Neuronal stem cell (in vitro differentiated cells): ENCODE measurements around the gene RAPH1.

Source experiments
- DNase-seq: peaks from one replicate; pipeline ENCODE4 v3.0.0-alpha.2; 2013; ENCODE audit warnings: low spot score
- H2AFZ ChIP-seq: one replicate; pipeline ENCODE4 v1.6.1; 2013; ENCODE audit warnings: mild to moderate bottlenecking, low read length, inconsistent platforms
- H2AK5ac ChIP-seq: 2 replicates; pipeline ENCODE4 v1.6.1; 2013; ENCODE audit warnings: low read depth, mild to moderate bottlenecking, inconsistent platforms, low read length, moderate library complexity, mixed read lengths
- H2BK120ac ChIP-seq: 2 replicates; pipeline ENCODE4 v1.6.1; 2013; ENCODE audit warnings: low read depth, mild to moderate bottlenecking, inconsistent platforms, low read length, moderate library complexity, mixed read lengths
- H2BK12ac ChIP-seq: one replicate; pipeline ENCODE4 v1.6.1; 2013; ENCODE audit warnings: low read length, inconsistent platforms
- H2BK15ac ChIP-seq: 2 replicates; pipeline ENCODE4 v1.6.1; 2013; ENCODE audit warnings: mild to moderate bottlenecking, low read length, inconsistent platforms, mixed read lengths
- H2BK5ac ChIP-seq: one replicate; pipeline ENCODE4 v1.6.1; 2013; ENCODE audit warnings: inconsistent platforms, mild to moderate bottlenecking, low read length, moderate library complexity
- H3K14ac ChIP-seq: one replicate; pipeline ENCODE4 v1.6.1; 2013; ENCODE audit warnings: low read length, inconsistent platforms
- H3K18ac ChIP-seq: 2 replicates; pipeline ENCODE4 v1.6.1; 2013; ENCODE audit warnings: low read length, inconsistent platforms
- H3K23ac ChIP-seq: 2 replicates; pipeline ENCODE4 v1.6.1; 2013; ENCODE audit warnings: low read depth, mild to moderate bottlenecking, mixed read lengths, low read length, inconsistent platforms; ENCODE audit not compliant: poor library complexity
- H3K27ac ChIP-seq: replicated peaks from 3 replicates; pipeline ENCODE4 v1.5.1; 2013; ENCODE audit warnings: low read length, inconsistent platforms
- H3K27me3 ChIP-seq, 3 experiments: 2 replicates each; pipeline ENCODE4 v1.6.1; 2013; ENCODE audit warnings: low read length in 3 of 3, mild to moderate bottlenecking in 2 of 3, inconsistent platforms in 1 of 3, low read depth in 1 of 3, mixed read lengths in 1 of 3, moderate library complexity in 1 of 3; ENCODE audit not compliant: control insufficient read depth in 3 of 3, insufficient read depth in 3 of 3
- H3K36me3 ChIP-seq, 2 donors: replicated peaks in 1 of 2; 2 replicates each; pipeline ENCODE4 v1.6.1; 2013; ENCODE audit warnings: low read length in 2 of 2; ENCODE audit not compliant: control insufficient read depth in 2 of 2, insufficient read depth in 2 of 2
- H3K4ac ChIP-seq: 2 replicates; pipeline ENCODE4 v1.6.1; 2013; ENCODE audit warnings: inconsistent platforms, mild to moderate bottlenecking, low read length, moderate library complexity
- H3K4me1 ChIP-seq, 2 donors: 1 replicate in 1 of 2; 2 replicates in 1 of 2; pipeline ENCODE4 v1.6.1; 2013; ENCODE audit warnings: low read length in 2 of 2, low read depth in 1 of 2; ENCODE audit not compliant: control insufficient read depth in 2 of 2, insufficient read depth in 1 of 2
- H3K4me2 ChIP-seq: one replicate; pipeline ENCODE4 v1.6.1; 2013; ENCODE audit warnings: mild to moderate bottlenecking, low read length, inconsistent platforms; ENCODE audit not compliant: insufficient read depth, poor library complexity, severe bottlenecking
- H3K4me3 ChIP-seq, 2 donors: 2 replicates each; pipeline ENCODE4 v1.5.1; 2013; ENCODE audit warnings: low read length in 2 of 2, mild to moderate bottlenecking in 2 of 2, inconsistent platforms in 1 of 2, moderate library complexity in 1 of 2
- H3K79me1 ChIP-seq: one replicate; pipeline ENCODE4 v1.6.1; 2013; ENCODE audit warnings: low read depth, mild to moderate bottlenecking, inconsistent platforms, low read length, moderate library complexity
- H3K9ac ChIP-seq: one replicate; pipeline ENCODE4 v1.6.1; 2013; ENCODE audit warnings: mild to moderate bottlenecking, low read depth, low read length, inconsistent platforms; ENCODE audit not compliant: poor library complexity
- H3K9me3 ChIP-seq, 2 donors: replicated peaks in 1 of 2; 2 replicates each; pipeline versions ENCODE3 to v1.6.1; 2013; ENCODE audit warnings: low read length in 2 of 2, mild to moderate bottlenecking in 2 of 2, inconsistent platforms in 1 of 2, low read depth in 1 of 2, mixed read lengths in 1 of 2, moderate library complexity in 1 of 2; ENCODE audit not compliant: control insufficient read depth in 2 of 2, insufficient read depth in 1 of 2
- H4K8ac ChIP-seq: one replicate; pipeline ENCODE4 v1.6.1; 2013; ENCODE audit warnings: low read depth, mild to moderate bottlenecking, inconsistent platforms, low read length, moderate library complexity
- H4K91ac ChIP-seq: one replicate; pipeline ENCODE4 v1.6.1; 2013; ENCODE audit warnings: low read length, low read depth, mild to moderate bottlenecking, inconsistent platforms; ENCODE audit not compliant: poor library complexity
- WGBS, 2 donors: extraction: QIAGEN DNeasy Blood & Tissue Kit; methylation state at CpG; one replicate each; pipeline ENCODE4 v1.1.7; 2013; ENCODE audit warnings: missing lambda C conversion rate in 2 of 2, mixed read lengths in 1 of 2; ENCODE audit not compliant: insufficient read length in 2 of 2, insufficient replicate concordance in 1 of 2; ENCODE audit errors: extremely low coverage in 2 of 2; 5-methylcytosine and 5-hydroxymethylcytosine counted together

RAPH1 gene

GRCh38 chr2:203446071-203446481 lies 89.0 kb downstream of the RAPH1 start:
- H3K36me3 ChIP-seq = peaks cover 13 to 86% of the 10 kb centered on the region in 2 donors

GRCh38 chr2:203444738-203445137 lies 90.4 kb downstream of the RAPH1 start:
- H3K18ac ChIP-seq = no peak overlapping the region
- H2BK120ac ChIP-seq = no peak overlapping the region
- H3K4me2 ChIP-seq = no peak overlapping the region
- no peak overlapping the region for H3K4ac ChIP-seq
- no peak overlapping the region for H3K27ac ChIP-seq
- no CpG with 5 or more reads among the region's 7 CpGs for WGBS, 2 donors
- H2BK12ac ChIP-seq = no peak overlapping the region
- H2AFZ ChIP-seq = no peak overlapping the region
- H3K79me1 ChIP-seq = no peaks in the 10 kb centered on the region
- no peak overlapping the region for H3K14ac ChIP-seq
- no peak overlapping the region for H3K9ac ChIP-seq
- peaks cover 0 to 9% of the 10 kb centered on the region in 2 donors for H3K4me1 ChIP-seq
- no peak overlapping the region for H3K4me3 ChIP-seq
- H3K23ac ChIP-seq = no peak overlapping the region
- H3K36me3 ChIP-seq = peaks cover 16 to 86% of the 10 kb centered on the region in 2 donors
- no peak overlapping the region for H4K91ac ChIP-seq
- no peaks in the 10 kb centered on the region for H3K9me3 ChIP-seq
- no peak for DNase-seq
- H2AK5ac ChIP-seq = no peak overlapping the region
- no peak overlapping the region for H2BK15ac ChIP-seq
- H4K8ac ChIP-seq = no peak overlapping the region
- H3K27me3 ChIP-seq = no peaks in the 10 kb centered on the region
- H2BK5ac ChIP-seq = no peak overlapping the region

More at GRCh38 chr2:203446071-203446481, 89.0 kb downstream of the RAPH1 start:
- Histone ChIP-seq H3K4me2 (no peak overlapping the region), H3K4ac (no peak overlapping the region), H2BK120ac (no peak overlapping the region), H3K9ac (no peak overlapping the region), H2BK5ac (no peak overlapping the region), H4K91ac (no peak overlapping the region), H2BK12ac (no peak overlapping the region), H3K27ac (no peak overlapping the region), H3K9me3 (no peaks in the 10 kb centered on the region), H3K14ac (no peak overlapping the region), H3K79me1 (no peaks in the 10 kb centered on the region), H2AK5ac (no peak overlapping the region), H2AFZ (no peak overlapping the region), H3K23ac (no peak overlapping the region), H3K18ac (no peak overlapping the region), H4K8ac (no peak overlapping the region), H3K4me3 (no peak overlapping the region), H2BK15ac (no peak overlapping the region), H3K27me3 (no peaks in the 10 kb centered on the region), H3K4me1 (no peaks in the 10 kb centered on the region)
- DNase-seq = no peak
- WGBS, 2 donors = no CpG with 5 or more reads among the region's 3 CpGs

GRCh38 chr2:203442463-203442862 lies 92.6 kb downstream of the RAPH1 start:
- H4K91ac ChIP-seq = no peak overlapping the region
- no peak overlapping the region for H3K4me2 ChIP-seq
- H2AFZ ChIP-seq = no peak overlapping the region
- H2BK5ac ChIP-seq = no peak overlapping the region
- peaks cover 19 to 89% of the 10 kb centered on the region in 2 donors for H3K36me3 ChIP-seq
- WGBS, 2 donors = no CpG with 5 or more reads among the region's 5 CpGs
- no peaks in the 10 kb centered on the region for H3K27me3 ChIP-seq
- no peak overlapping the region for H3K18ac ChIP-seq
- H3K9ac ChIP-seq = no peak overlapping the region
- no peak for DNase-seq
- H2BK120ac ChIP-seq = no peak overlapping the region
- H3K14ac ChIP-seq = no peak overlapping the region
- peaks cover 0 to 13% of the 10 kb centered on the region in 2 donors for H3K4me1 ChIP-seq
- no peaks in the 10 kb centered on the region for H3K9me3 ChIP-seq
- H3K23ac ChIP-seq = no peak overlapping the region
- no peak overlapping the region for H2BK15ac ChIP-seq
- H4K8ac ChIP-seq = no peak overlapping the region
- H2BK12ac ChIP-seq = no peak overlapping the region
- H2AK5ac ChIP-seq = no peak overlapping the region
- no peak overlapping the region for H3K4me3 ChIP-seq
- H3K27ac ChIP-seq = no peak overlapping the region
- no peak overlapping the region for H3K4ac ChIP-seq
- no peaks in the 10 kb centered on the region for H3K79me1 ChIP-seq

- Histone ChIP-seq H3K27me3 (no peaks in the 10 kb centered on the region), H2BK120ac (no peak overlapping the region), H3K14ac (no peak overlapping the region), H3K4ac (no peak overlapping the region), H3K79me1 (no peaks in the 10 kb centered on the region), H3K4me3 (no peak overlapping the region), H2BK12ac (no peak overlapping the region), H3K9me3 (no peaks in the 10 kb centered on the region), H3K18ac (no peak overlapping the region), H2BK5ac (no peak overlapping the region), H3K23ac (peak overlapping the region; percentile 20), H2AFZ (no peak overlapping the region), H3K36me3 (peaks cover 17 to 89% of the 10 kb centered on the region in 2 donors), H3K4me2 (no peak overlapping the region), H4K91ac (no peak overlapping the region), H3K4me1 (peaks cover 0 to 13% of the 10 kb centered on the region in 2 donors), H2AK5ac (no peak overlapping the region), H3K9ac (no peak overlapping the region), H4K8ac (no peak overlapping the region), H3K27ac (no peak overlapping the region), H2BK15ac (no peak overlapping the region)
- WGBS, 2 donors = no CpG with 5 or more reads among the region's 3 CpGs
- DNase-seq = no peak
Observed at GRCh38 chr2:203441463-203441862, 93.6 kb downstream of the RAPH1 start.
